ENCODE results near the gene SLC5A9. TPM values are rescaled to one million over a fixed set of nuclear protein-coding genes. Genes with fewer than 3 reads are reported as not detected.

SLC5A9 gene
- total and polyA plus RNA-seq, 2 of the 4 experiments (the other 2 are of a cell fraction) = not detected

- Histone ChIP-seq H2BK5ac (ENCODE audit: low read depth, low read length, poor library complexity, severe bottlenecking) (no peak overlapping the region), H3K4ac (ENCODE audit: low read depth, low read length) (no peak overlapping the region), H3K9me3 (ENCODE audit: control insufficient read depth, insufficient read depth, low read length) (no peaks in the 10 kb centered on the region), H4K8ac (ENCODE audit: low read depth in 2 of 2, low read length in 2 of 2) (no peak overlapping the region), H3K4me2 (ENCODE audit: low read depth, low read length) (no peak overlapping the region), H3K23ac (ENCODE audit: low read depth, low read length) (no peak overlapping the region), H3K79me1 (ENCODE audit: low read depth in 1 of 2, low read length in 2 of 2) (no peaks in the 10 kb centered on the region), H3K14ac (replicated peaks; ENCODE audit: low read depth, low read length) (no peak overlapping the region), H3K56ac (ENCODE audit: extremely low read depth, insufficient read depth, low read length) (no peak overlapping the region), H3K36me3 (ENCODE audit: control insufficient read depth, insufficient read depth, low read length) (no peaks in the 10 kb centered on the region), H3K4me1 (ENCODE audit: control insufficient read depth, insufficient read depth, low read length) (no peaks in the 10 kb centered on the region), H3K4me3 (ENCODE audit: insufficient read depth, low read depth, low read length) (no peak overlapping the region), H2AFZ (replicated peaks; ENCODE audit: low read length, poor library complexity) (no peak overlapping the region), H2AK9ac (replicated peaks; ENCODE audit: low read depth, low read length, poor library complexity) (no peak overlapping the region), H2BK120ac (ENCODE audit: low read depth, low read length) (no peak overlapping the region), H3K18ac (ENCODE audit: low read depth, low read length) (no peak overlapping the region), H4K91ac (ENCODE audit: insufficient read depth, low read depth, low read length) (no peak overlapping the region), H4K5ac (ENCODE audit: low read depth, low read length) (no peak overlapping the region), H3K9me1 (ENCODE audit: insufficient read depth, low read length) (no peaks in the 10 kb centered on the region), H2BK15ac (ENCODE audit: low read depth, low read length) (no peak overlapping the region), H3K27ac (ENCODE audit: insufficient read depth, low read length) (no peak overlapping the region), H4K20me1 (ENCODE audit: insufficient read depth, low read length) (no peaks in the 10 kb centered on the region), H2AK5ac (ENCODE audit: low read depth, low read length) (no peak overlapping the region), H3K9ac (ENCODE audit: low read depth, low read length) (no peak overlapping the region), H3K27me3 (ENCODE audit: control insufficient read depth, insufficient read depth, low read length) (no peaks in the 10 kb centered on the region; the same call in 1 of the 2 replicates), H2BK20ac (ENCODE audit: low read depth, low read length) (no peak overlapping the region)
- no peak for ATAC-seq (ENCODE audit: low read depth)
- DNase-seq = no peak
- no TSS peak for BruUV-seq (replicated peaks)
- 40% methylated on average over 1 of the region's 3 CpGs; no CpG with 5 or more reads in 1 of the 2 experiments for WGBS, 2 experiments (ENCODE audit: extremely low coverage in 2 of 2, insufficient read length in 1 of 2)
- dilution Hi-C loops (cut with HindIII; ENCODE audit: low sequenced_read_pairs, unreplicated experiment) (no loop called here), in situ Hi-C loops (cut with MboI; ENCODE audit: low sequenced_read_pairs) (no loop called here), intact Hi-C loops (cut with micrococcal nuclease) (no loop called here)
- no peak for TF ChIP-seq RAD21 (IDR thresholded peaks at IDR 0.05; ENCODE audit: low read length)
- TF ChIP-seq MAFK (IDR thresholded peaks at IDR 0.05; ENCODE audit: low read depth, low read length) = peak; percentile 18; the same call in 1 of the 2 replicates
- ChIA-PET CTCF (no interaction called here), POLR2A (ENCODE audit: unreplicated experiment) (no interaction called here)
These were observed 23.5 kb upstream of the SLC5A9 start for GRCh38 chr1:48198970-48199369.
